ENCODE data around the gene IGFLR1.

IGFLR1 gene

DNA sequence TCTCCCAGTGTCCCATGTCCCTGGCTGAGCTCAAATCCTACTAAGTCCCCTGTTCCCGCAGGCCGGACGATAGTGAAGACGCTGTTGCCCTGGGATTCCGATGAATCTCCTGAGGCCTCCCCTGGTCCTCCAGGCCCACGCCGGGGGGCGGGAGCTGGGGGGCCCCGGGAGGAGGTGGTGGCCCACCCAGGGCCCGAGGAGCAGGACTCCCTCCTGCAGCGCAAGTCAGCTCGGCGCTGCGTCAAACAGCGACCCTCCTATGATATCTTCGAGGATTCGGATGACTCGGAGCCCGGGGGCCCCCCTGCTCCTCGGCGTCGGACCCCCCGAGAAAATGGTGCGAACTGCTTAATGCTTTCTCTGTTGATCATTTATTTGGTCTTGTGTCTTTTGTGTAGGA lies 18.6 kb downstream of the IGFLR1 start:
- no peak for DNase-seq (ENCODE audit: low read depth)

DNA sequence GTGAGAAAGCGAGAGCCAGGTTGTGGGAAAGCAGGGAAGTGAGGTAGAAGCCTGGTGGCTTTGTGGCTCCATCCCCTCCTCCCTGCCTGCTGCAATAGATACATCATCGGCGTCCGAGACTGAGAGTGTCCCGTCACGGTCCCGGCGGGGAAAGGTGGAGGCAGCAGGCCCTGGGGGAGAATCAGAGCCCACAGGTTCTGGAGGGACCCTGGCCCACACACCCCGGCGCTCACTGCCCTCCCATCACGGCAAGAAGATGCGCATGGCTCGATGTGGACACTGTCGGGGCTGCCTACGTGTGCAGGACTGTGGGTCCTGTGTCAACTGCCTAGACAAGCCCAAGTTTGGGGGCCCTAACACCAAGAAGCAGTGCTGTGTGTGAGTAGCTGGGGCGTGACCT lies 19.4 kb downstream of the IGFLR1 start:
- DNase-seq (ENCODE audit: low read depth), result no peak

DNA sequence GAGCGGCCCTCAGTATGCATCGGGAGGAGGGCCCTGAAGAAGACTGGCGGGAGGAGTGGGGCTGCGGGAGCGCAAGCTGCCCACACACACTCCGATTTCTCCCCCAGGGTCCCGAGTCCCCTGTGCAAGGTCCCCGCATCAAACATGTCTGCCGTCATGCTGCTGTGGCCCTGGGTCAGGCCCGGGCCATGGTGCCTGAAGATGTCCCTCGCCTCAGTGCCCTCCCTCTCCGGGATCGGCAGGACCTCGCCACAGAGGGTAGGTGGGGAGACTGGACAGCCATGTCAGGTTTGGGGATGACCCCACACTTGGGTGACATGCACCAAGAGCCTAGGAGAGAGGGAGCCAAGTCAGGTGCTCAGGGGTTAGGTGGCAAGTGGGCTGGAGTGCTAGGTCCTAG lies 19.8 kb downstream of the IGFLR1 start:
- no peak for DNase-seq (ENCODE audit: low read depth)

DNA sequence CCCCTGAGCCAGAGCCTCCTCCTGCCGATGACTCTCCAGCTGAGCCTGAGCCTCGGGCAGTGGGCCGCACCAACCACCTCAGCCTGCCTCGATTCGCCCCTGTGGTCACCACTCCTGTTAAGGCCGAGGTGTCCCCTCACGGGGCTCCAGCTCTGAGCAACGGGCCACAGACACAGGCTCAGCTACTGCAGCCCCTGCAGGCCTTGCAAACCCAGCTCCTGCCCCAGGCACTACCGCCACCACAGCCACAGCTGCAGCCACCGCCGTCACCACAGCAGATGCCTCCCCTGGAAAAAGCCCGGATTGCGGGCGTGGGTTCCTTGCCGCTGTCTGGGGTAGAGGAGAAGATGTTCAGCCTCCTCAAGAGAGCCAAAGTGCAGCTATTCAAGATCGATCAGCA lies 20.9 kb downstream of the IGFLR1 start:
- no peak for DNase-seq (ENCODE audit: low read depth)

DNA sequence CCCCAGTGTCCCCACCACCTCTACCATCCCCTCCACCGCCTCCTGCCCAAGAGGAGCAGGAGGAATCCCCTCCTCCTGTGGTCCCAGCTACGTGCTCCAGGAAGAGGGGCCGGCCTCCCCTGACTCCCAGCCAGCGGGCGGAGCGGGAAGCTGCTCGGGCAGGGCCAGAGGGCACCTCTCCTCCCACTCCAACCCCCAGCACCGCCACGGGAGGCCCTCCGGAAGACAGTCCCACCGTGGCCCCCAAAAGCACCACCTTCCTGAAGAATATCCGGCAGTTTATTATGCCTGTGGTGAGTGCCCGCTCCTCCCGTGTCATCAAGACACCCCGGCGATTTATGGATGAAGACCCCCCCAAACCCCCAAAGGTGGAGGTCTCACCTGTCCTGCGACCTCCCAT lies 21.6 kb downstream of the IGFLR1 start:
- DNase-seq (ENCODE audit: low read depth), result no peak

DNA sequence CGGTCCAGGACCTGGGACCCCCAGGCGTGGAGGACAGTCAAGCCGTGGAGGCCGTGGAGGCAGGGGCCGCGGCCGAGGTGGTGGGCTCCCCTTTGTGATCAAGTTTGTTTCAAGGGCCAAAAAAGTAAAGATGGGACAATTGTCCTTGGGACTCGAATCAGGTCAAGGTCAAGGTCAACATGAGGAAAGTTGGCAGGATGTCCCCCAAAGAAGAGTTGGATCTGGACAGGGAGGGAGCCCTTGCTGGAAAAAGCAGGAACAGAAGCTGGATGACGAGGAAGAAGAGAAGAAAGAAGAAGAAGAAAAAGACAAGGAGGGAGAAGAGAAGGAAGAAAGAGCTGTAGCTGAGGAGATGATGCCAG lies 22.1 kb downstream of the IGFLR1 start:
- DNase-seq (ENCODE audit: low read depth), result no peak

DNA sequence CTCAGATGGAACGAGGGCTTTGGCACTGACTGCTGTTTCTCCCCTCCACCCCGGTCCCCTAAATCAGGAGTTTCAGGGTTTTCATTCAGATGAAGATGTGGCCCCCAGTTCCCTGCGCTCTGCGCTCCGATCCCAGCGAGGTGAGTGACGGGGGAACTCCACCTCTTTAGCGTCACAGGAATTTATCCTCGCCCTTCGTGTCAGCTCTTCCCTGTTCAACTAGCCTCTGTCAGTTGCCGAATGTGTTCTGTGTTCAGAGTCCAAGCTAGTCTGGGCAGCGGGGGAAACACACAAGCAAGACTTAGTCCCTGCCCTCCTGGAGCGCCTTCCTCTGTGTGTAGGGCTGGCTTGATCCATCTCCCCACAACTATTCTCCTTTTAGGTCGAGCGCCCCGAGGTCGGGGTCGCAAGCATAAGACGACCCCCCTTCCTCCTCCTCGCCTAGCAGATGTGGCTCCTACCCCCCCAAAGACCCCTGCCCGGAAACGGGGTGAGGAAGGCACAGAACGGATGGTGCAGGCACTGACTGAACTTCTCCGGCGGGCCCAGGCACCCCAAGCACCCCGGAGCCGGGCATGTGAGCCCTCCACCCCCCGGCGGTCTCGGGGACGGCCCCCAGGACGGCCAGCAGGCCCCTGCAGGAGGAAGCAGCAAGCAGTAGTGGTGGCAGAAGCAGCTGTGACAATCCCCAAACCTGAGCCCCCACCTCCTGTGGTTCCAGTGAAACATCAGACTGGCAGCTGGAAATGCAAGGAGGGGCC lies 22.7 kb downstream of the IGFLR1 start:
- DNase-seq (ENCODE audit: low read depth), result no peak

DNA sequence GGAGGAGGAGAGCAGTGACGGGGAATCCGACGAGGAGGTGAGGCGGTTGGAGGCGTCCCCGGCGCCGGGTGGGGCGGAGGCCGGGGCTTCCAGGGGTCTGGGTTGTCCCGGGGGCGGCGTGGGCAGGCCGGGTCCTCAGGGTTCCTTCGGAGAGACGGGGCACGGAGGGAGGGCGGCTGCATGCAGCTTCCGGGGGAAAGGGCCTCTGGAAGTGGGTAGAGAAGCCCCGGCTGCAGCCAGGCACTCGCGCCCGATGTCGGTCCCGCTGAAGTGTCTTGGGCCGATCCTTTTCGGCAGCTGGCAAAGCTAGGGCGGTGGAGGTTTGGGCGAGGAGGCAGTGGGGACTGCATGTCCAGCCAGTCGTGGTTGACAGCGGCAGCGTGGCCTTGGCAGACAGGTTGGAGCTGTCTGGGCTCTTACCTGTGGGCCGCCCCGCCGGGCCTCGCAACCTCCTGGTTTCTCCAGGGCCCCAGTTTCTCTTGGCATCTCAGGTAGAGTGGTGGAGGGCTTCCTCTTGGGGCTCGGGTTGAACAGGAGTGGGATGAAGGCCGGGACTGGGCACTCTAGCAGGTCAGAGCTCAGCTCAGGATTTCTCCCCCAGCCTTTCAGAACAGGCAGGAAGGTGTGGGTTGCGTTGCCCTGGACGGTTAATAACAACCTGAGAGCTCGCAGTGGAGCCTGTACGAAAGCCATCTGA lies 23.8 kb downstream of the IGFLR1 start:
- no peak for DNase-seq (ENCODE audit: low read depth)

DNA sequence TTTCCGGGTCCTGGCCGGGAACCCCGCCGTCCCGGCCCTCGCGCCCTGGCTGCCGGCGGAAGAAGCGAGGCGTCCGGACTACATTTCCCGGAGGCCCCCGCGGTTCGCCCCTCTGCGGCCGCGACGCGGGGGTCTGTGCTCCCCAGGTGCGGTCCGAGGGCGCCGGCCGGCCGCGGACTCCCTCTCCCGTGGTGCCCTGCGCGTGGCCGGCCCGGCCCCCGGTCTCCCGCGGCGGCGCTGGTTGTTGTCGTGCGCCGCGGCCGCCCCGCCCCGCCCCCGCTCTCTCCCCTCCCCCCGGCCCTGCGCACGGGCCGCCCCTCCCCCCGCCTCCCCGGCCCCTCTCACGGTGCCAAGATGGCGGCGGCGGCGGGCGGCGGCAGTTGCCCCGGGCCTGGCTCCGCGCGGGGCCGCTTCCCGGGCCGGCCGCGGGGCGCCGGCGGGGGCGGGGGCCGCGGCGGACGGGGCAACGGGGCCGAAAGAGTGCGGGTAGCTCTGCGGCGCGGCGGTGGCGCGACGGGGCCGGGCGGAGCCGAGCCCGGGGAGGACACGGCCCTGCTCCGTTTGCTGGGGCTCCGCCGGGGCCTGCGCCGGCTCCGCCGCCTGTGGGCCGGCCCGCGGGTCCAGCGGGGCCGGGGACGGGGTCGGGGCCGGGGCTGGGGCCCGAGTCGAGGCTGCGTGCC lies 24.4 kb downstream of the IGFLR1 start, which contains the start of gene KMT2B:
Gene KMT2B (plus strand): TSS at position 339 of the 680 bp plus-strand sequence. CDS start 16 bp downstream, at position 355.
- no peak for DNase-seq (ENCODE audit: low read depth)

DNA sequence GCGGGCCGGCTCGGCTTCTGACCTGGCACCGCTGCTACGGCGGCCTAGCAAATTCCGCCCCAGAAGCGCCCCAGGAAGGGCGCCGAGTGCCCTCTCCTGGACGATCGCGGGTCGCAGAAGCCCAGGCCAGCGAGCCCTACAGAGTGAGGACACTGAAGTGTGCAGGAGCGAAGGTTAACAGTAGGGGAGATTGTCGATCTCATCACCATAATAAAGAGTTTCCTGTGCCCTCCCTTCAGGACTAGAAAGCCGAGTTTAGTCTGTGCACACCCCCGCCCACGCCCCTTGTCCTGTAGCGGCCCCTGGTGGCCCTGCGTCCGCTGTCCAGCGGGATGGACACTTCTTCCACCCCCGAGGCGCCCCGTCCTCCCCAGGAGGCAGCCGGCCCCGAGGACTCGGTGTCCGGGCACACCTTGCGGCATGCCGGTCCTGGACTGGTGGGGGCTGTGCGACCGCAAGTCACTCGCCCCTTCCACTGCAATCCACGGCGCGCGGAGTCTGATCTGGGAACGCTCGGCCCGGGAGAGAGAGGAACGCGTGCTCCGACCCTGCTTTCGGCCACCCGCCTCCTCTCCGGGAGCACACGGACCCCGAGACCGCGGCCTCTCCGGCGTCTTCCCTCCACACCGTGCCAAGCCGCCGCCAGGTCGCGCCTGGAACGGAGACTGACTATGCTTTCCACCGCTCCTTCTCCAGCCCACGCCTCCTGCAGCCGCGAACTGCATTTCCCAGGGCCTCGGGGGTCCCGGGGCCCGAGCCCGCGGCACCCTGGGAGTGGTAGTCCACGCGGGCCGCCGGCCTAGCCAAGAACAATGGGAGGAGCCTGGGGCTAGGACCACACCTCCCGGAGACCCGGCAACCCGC lies 25.2 kb downstream of the IGFLR1 start:
- peak; percentile 93 for DNase-seq (ENCODE audit: low read depth)

DNA sequence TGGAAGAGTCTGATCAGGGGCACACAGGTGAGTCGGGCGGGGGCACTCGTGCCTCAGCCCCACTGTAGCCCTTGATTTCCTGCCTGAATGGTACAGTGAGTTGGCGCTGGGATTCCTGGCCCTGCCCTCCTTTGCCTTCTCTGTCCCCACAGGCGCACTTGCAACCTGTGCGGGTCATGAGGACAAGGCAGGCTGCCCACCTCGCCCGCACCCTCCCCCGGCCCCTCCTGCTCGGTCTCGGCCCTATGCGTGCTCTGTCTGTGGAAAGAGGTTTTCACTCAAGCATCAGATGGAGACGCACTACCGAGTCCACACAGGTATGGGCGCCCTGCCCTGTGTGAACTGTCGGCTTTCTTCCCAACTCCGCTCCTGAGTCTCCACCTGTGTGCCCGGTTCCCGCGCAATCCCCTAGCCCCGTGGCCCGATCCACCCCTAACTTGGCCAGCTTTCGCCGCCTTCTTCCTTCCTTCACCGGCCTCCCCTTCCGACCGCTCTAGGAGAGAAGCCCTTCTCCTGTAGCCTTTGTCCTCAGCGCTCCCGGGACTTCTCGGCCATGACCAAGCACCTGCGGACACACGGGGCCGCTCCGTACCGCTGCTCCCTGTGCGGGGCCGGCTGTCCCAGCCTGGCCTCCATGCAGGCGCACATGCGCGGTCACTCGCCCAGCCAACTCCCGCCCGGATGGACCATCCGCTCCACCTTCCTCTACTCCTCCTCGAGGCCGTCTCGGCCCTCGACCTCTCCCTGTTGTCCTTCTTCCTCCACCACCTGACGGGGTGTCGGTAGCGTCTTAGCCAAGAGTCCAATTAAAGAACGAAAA lies 26.1 kb downstream of the IGFLR1 start:
- no peak for DNase-seq (ENCODE audit: low read depth)

DNA sequence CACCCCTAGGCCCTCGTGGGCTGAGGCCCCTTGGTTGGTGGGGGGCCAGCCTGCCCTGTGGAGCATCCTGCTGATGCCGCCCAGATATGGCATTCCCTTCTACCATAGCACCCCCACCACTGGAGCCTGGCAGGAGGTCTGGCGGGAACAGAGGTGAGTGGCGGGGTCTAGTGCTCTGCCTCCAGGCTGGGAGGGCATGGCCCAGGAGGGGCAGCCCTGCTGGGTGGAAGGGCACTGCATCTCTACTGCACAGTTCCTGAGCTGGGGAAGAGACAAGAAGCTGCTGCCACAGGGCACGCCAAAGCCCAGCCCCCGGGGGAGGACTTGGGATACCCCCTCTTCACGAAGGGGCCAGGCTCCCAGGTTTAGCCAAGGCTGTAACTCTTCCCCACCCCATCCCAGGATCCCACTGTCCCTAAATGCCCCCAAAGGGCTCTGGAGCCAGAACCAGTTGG lies 26.9 kb downstream of the IGFLR1 start:
- DNase-seq (ENCODE audit: low read depth), result no peak

DNA sequence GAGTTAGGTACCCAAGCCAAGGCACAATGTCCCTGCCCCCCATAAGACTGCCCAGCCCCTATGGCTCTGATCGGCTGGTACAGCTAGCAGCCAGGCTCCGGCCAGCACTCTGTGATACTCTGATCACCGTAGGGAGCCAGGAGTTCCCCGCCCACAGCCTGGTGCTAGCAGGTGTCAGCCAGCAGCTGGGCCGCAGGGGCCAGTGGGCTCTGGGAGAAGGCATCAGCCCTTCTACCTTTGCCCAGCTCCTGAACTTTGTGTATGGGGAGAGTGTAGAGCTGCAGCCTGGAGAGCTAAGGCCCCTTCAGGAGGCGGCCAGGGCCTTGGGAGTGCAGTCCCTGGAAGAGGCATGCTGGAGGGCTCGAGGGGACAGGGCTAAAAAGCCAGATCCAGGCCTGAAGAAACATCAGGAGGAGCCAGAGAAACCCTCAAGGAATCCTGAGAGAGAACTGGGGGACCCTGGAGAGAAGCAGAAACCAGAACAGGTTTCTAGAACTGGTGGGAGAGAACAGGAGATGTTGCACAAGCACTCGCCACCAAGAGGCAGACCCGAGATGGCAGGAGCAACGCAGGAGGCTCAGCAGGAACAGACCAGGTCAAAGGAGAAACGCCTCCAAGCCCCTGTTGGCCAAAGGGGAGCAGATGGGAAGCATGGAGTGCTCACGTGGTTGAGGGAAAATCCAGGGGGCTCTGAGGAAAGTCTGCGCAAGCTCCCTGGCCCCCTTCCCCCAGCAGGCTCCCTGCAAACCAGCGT lies 27.5 kb downstream of the IGFLR1 start:
- DNase-seq (ENCODE audit: low read depth), result no peak

DNA sequence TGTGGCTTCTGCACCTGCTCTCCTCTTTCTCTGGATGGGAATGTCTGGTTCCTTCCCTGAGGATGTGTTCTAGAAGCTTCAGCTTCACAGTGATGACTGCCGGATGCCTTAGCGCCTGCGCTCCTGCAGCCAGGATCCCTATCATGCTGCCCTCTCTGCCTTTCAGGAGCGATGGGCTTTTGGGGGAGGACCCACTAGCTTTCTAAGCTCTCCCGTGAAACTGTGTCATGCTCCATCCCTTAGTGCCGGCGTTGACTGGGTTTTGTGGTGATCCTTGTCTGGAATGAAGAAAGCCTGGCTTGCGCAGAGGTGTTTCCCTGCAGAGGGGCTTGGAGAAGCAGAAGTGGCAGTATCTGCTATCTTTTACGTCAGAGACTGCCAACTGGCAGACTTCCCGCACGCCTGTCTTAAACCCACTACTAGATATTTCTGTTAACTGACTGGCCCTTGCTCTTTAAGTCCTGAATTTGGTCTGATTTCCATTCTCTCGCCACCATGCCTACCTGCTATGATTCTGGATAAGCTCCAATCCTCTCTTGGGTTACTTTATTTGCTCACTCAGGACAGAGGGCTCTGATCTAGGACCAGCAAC lies 28.3 kb downstream of the IGFLR1 start:
- DNase-seq (ENCODE audit: low read depth), result no peak

DNA sequence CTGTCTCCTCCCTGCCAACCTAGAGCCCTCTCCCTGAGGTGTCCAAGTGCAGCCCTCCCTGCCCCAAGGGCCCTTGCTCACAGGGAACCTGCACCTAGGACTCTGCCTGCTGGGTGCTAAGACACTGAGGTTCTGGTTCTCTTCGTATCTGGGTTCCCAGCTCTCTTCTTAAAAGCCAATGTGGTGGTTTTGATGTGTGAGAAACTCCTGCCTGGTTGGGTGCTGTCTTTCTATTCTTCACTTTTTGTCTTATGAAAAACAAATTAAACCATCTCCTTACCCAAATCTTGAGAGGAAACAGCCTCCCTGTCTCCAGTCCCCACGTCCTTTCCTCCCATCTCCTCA lies 28.8 kb downstream of the IGFLR1 start:
- no peak for DNase-seq (ENCODE audit: low read depth)

DNA sequence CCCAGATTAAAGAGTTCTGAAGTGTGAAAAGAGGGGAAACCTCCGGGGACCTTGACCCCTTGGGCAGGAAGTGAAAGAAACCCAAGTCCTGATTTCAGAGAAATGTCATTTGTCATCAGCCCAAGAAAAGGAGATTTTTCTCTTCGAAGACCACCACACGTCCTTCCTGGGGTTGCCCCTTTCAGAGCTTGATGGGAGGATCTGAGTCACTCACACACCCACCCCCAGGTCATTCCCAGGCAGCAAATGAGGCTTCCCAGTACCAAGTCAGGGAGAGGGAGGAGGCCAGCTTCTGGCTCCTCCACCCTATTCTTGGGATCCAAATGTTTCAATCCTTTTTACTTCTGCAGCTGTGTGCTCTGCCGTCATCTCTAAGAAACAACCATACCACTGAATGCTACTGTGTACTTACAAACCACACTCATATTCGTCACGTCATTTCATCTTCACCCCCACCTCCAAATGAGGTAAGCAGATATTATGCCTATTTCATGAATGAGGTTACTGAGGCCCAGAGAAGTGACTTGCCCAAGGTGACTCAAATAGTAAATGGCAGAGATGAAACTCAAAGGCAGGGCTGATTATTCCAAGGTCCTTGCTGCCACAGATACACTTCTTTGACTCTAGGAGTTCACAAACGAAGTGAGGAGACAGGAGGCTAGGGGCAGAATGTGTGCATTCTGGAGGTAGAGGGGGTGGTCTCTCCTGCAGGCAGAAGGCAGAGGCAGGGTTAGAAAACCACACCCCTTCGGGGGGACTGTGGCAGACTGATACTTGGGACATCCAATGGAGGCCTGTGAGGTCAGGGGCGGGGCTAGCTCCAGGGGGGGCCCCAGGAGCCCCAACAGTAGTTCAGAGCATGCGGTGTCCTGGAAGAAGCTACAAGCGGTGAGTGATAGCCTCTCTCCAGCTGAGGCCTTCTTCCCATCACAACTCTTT lies 29.4 kb downstream of the IGFLR1 start:
- DNase-seq (ENCODE audit: low read depth), result no peak

DNA sequence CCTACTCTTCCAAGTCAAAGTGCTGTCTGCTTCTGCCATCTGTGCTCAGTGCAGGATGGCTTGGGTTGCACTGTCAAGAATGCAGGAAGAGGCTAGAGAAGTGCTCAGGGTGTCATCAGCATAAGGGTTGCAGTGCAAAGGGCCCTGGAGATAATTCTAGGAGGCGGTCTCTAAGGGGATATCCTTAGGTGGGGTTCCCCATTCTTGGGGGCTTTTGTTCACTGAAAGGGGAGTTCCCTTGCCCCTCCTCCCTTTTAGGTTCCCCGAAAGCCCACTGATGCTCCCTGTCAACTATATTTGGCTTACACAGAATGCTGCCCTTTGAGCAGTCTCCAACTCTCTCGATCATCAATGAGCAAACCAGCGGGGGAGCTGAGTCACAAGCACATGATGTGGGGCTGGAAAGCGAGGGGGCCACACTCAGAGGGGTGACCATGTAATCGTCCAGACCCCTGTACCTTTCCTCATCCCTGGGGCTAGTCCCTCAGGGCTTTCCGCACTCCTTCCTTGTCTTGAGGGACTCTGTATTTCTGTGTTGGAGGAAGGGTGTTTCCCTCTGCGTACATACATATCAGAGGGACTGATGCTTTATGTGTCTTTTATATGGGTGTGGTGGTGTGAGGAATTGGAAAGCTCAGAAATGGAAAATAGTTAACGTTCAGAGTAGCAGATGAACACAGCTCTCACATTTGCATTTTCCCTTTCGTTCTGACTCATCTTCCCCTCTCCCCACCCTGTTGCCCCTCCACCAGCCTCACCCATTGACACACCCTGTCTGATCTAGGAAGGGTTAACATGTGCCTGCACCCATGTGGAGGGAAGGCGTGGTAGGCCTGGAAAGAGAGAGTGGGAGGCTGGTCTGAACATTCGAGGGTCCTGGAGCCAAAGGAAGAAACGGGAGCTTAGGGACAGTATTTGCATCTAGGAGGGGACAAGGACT lies 31.2 kb downstream of the IGFLR1 start:
- DNase-seq (ENCODE audit: low read depth), result no peak

DNA sequence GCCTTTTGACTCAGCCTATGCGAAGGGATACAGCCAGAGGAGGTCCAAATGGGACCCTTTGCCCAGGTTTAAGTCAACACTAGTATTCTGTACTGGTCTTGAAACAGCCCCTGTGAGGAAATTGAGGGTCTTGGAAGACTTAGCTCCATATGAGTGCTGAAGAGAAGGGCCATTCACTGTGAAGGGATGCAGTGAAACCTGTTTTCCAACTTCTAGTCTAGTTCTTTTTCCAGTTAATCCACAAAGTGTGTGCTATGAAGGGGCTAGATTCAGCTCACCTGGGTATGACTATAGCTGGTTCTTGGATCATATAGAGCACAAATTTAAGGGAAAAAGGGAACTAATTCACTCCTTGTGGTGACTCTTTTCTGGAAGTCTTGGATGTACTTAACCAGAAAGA lies 33.9 kb downstream of the IGFLR1 start:
- no peak for DNase-seq (ENCODE audit: low read depth)

Data from stimulated activated CD8-positive, alpha-beta memory T cell treated with anti-CD3 and anti-CD28 coated beads, Interleukin-12 subunit alpha, Interleukin-12 subunit beta, amount 100 ng/mL, for 1 hour (primary cell).